ENCODE data around the gene CRY2. TPM values are rescaled to one million over a fixed set of nuclear protein-coding genes. Genes with fewer than 3 reads are reported as not detected.
A peak's percentile ranks its signal among the peaks of the same experiment; 100 is the strongest.

Gene CRY2
- 10 to 100 TPM; 16.6 to 17.8 TPM for total RNA-seq
- polyA plus RNA-seq = 27.1 TPM

DNA sequence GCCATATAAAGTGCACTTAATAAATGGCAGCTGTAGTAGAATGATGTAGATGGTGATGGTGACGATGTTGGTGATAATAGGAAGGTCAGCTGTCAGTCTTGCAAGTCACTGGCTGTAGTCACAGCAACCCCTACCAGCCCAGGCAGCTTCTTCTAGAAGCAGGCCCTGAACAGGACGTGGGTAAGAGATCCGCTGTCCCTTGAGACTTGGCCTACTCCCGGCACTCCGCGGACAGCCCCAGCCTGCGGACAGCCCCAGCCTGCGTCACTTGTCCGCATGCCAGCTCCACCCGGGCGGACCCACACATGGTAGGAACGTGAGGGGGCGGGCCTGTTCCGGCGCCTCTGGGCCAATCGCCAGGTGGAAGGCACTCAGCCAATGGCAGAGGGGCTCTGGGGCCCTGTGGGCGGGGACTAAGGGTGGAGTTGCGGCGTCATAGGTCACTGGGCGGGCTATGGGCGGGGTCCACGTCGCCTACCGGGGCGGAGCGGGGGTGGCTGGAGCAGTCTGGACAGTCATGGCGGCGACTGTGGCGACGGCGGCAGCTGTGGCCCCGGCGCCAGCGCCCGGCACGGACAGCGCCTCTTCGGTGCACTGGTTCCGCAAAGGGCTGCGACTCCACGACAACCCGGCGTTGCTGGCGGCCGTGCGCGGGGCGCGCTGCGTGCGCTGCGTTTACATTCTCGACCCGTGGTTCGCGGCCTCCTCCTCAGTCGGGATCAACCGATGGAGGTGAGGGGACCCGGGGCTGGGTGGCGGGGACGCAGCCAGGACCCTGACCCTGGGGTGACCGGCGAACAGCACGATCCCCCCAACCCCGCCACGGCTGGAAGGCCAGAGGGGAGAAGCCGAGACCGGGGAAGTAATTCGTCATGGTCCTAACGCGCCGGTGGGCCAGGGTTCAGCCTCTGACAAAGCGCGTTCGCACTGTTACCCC is at the start of gene CRY2:
Gene CRY2, plus strand, starts transcription at position 502 of the 937 bp plus-strand sequence. Its CDS starts 16 bp downstream, at position 518.
- H3K4me3 ChIP-seq (ENCODE audit: low read length) = peak within 1 kb of the TSS; percentile 85
- peaks cover 0 to 25% (median 2%) of the 10 kb centered on the region in 3 donors for H3K36me3 Mint-ChIP-seq
- no peaks in the 10 kb centered on the region for H3K36me3 ChIP-seq (ENCODE audit: insufficient read depth, low read length)
- DNase-seq = peak; percentile 97 to 99 (median 99)
- no peaks in the 10 kb centered on the region for H3K9me3 Mint-ChIP-seq
- peak within 1 kb of the TSS; percentile 97 for H3K27ac ChIP-seq (ENCODE audit: low read depth, low read length)
- no peaks in the 10 kb centered on the region for H3K9me3 ChIP-seq (ENCODE audit: low read length)
- ChIA-PET POLR2A (interaction anchor here (0.8 to 1.8 kb wide), 4 partner anchors 42 to 75 kb away, joined by 4 to 15 read pairs (median 6); partner anchors contain the start of genes PEX16 and SLC35C1), CTCF (interaction anchor here (1.1 to 2.2 kb wide), 4 partner anchors 13 to 159 kb away, joined by 5 to 10 read pairs (median 6); no protein-coding TSS in a partner anchor)
- H3K4me3 Mint-ChIP-seq = peak within 1 kb of the TSS; percentile 78 to 94 (median 88)
- H3K4me1 Mint-ChIP-seq = peaks cover 39 to 69% (median 60%) of the 10 kb centered on the region in 3 donors
- peak within 1 kb of the TSS; percentile 87 to 99 (median 97) for H3K27ac Mint-ChIP-seq
- H3K27me3 ChIP-seq (ENCODE audit: insufficient read depth, low read length, poor library complexity, severe bottlenecking) = no peaks in the 10 kb centered on the region
- H3K4me1 ChIP-seq (ENCODE audit: insufficient read depth, low read length) = peaks cover 42% of the 10 kb centered on the region
- H3K27me3 Mint-ChIP-seq = no peaks in the 10 kb centered on the region

DNA sequence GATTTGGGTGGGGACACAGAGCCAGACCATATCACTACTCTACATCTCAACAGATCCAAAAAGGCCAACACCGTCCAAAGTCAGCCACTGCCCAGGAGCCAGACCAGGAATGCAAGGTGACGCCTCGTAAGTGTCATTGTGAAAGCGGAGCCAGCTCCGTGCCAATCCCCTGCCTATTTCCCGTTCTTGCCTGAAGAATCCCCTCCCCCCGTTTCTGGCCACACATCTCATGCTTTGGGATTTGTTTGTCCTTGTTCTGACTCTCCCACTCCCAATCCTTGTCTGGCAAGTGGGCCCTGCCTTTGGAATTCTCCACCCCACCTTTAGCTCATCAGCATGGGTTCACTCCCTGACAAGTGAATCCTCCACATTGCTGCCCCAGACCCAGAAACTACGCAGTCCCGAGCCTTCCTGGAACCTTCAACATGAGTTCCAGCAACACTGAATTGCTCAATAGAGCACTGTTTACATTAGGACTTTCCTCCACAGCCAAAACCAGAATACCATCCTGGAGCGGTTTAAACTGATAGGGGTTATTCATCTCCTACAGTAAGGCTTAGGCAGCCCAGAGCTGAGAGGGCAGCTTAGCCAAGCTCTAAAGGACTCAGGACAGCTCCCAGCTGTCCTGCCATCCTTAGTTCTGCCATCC is 48.4 kb upstream of the CRY2 start:
- H3K27me3 ChIP-seq (ENCODE audit: insufficient read depth, low read length, poor library complexity, severe bottlenecking) = no peaks in the 10 kb centered on the region
- no peak overlapping the region for H3K4me3 ChIP-seq (ENCODE audit: low read length)
- H3K4me1 ChIP-seq (ENCODE audit: insufficient read depth, low read length) = no peaks in the 10 kb centered on the region
- no peaks in the 10 kb centered on the region for H3K9me3 ChIP-seq (ENCODE audit: low read length)
- no peak overlapping the region for H3K27ac Mint-ChIP-seq
- ChIA-PET POLR2A (no interaction called here), CTCF (interaction anchor here (1.1 to 2.4 kb wide), 2 partner anchors 13 to 27 kb away, joined by 4 to 14 read pairs; no protein-coding TSS in a partner anchor)
- H3K27me3 Mint-ChIP-seq = no peaks in the 10 kb centered on the region
- no peak overlapping the region for H3K4me3 Mint-ChIP-seq
- H3K27ac ChIP-seq (ENCODE audit: low read depth, low read length) = no peak overlapping the region
- no peaks in the 10 kb centered on the region for H3K36me3 Mint-ChIP-seq
- no peaks in the 10 kb centered on the region for H3K9me3 Mint-ChIP-seq
- peaks cover 0 to 4% (median 1%) of the 10 kb centered on the region in 3 donors for H3K4me1 Mint-ChIP-seq
- no peak for DNase-seq
- no peaks in the 10 kb centered on the region for H3K36me3 ChIP-seq (ENCODE audit: insufficient read depth, low read length)

DNA sequence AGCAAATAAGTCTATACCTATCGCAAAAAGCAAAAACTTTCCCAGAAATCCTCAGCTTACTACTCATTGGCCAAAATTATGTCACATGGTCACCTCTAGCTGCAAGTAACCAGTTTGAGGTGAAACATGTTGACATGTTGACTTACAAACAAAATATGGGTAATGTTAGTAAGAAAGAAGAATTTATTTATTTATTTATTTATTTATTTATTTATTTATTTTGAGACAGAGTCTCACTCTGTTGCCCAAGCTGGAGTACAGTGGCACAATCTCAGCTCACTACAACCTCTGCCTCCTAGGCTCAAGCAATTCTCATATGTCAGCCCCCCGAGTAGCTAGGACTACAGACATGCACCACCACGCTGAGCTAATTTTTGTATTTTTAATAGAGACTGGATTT is 47.7 kb upstream of the CRY2 start:
- Mint-ChIP-seq H3K4me1 (peaks cover 0 to 4% (median 1%) of the 10 kb centered on the region in 3 donors), H3K36me3 (peaks cover 0 to 4% (median 0%) of the 10 kb centered on the region in 3 donors), H3K4me3 (no peak overlapping the region), H3K9me3 (no peaks in the 10 kb centered on the region), H3K27ac (no peak overlapping the region), H3K27me3 (no peaks in the 10 kb centered on the region)
- no peak for DNase-seq
- no peak overlapping the region for H3K27ac ChIP-seq (ENCODE audit: low read depth, low read length)
- H3K27me3 ChIP-seq (ENCODE audit: insufficient read depth, low read length, poor library complexity, severe bottlenecking) = no peaks in the 10 kb centered on the region
- ChIA-PET CTCF (interaction anchor here (1.1 to 2.4 kb wide), 2 partner anchors 13 to 28 kb away, joined by 4 to 14 read pairs; no protein-coding TSS in a partner anchor), POLR2A (no interaction called here)
- H3K4me3 ChIP-seq (ENCODE audit: low read length) = no peak overlapping the region
- H3K4me1 ChIP-seq (ENCODE audit: insufficient read depth, low read length) = no peaks in the 10 kb centered on the region
- no peaks in the 10 kb centered on the region for H3K36me3 ChIP-seq (ENCODE audit: insufficient read depth, low read length)
- no peaks in the 10 kb centered on the region for H3K9me3 ChIP-seq (ENCODE audit: low read length)

DNA sequence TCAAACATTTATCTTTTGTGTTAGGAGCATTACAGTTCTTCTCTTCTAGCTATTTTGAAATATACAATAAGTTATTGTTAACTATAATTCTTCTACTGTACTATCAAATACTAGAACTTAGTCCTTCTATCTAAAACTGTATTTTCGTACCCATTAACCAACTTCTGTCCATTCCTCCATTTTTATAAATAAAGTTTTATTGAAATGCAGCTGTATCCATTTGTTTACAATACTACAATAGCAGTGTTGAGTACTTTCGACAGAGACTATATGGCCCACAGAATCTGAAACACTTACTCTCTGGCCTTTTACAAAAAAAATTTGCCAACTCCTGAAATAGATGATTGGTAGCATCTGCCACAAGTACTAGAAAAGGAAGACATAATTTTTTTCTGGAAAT is 47.0 kb upstream of the CRY2 start:
- no peaks in the 10 kb centered on the region for H3K27me3 Mint-ChIP-seq

DNA sequence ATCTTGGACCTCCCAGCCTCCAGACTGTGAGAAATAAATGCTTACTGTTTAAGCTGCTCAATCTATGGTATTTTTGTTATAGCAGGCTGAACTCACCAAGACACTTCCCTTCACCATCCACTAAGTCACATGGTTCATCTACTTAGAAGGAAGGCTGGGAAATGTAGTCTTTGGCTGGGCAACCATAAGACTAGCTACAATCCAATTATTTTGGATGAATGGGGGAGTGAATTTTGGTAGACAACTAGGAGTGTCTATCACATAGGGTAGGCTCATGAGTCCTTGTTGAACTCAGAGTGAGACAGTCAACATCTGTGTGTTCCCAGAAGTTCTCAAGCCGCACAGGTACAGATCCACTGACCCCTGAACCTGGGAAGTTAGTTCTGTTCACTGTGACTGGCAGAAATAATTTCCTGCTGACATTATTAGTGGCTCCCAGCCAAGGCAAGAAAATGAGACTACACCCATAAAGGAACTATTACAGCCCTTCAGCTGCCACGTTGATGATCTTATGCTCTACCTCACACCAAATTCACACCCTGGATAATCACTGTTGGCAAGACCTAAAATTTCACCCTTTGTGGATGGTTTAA is 45.5 kb upstream of the CRY2 start:
- no peak overlapping the region for H3K4me3 ChIP-seq (ENCODE audit: low read length)
- H3K36me3 ChIP-seq (ENCODE audit: insufficient read depth, low read length) = no peaks in the 10 kb centered on the region
- peak overlapping the region in 2 of 7 donors; percentile 8 to 99 for H3K4me3 Mint-ChIP-seq
- H3K27me3 ChIP-seq (ENCODE audit: insufficient read depth, low read length, poor library complexity, severe bottlenecking) = no peaks in the 10 kb centered on the region
- H3K9me3 Mint-ChIP-seq = no peaks in the 10 kb centered on the region
- H3K27me3 Mint-ChIP-seq = no peaks in the 10 kb centered on the region
- no peak overlapping the region for H3K27ac ChIP-seq (ENCODE audit: low read depth, low read length)
- ChIA-PET CTCF (no interaction called here), POLR2A (no interaction called here)
- H3K27ac Mint-ChIP-seq = peak overlapping the region in 2 of 8 donors; percentile 29 to 62
- peaks cover 11 to 24% (median 11%) of the 10 kb centered on the region in 3 donors for H3K4me1 Mint-ChIP-seq
- no peak for DNase-seq
- H3K9me3 ChIP-seq (ENCODE audit: low read length) = no peaks in the 10 kb centered on the region
- peaks cover 15% of the 10 kb centered on the region for H3K4me1 ChIP-seq (ENCODE audit: insufficient read depth, low read length)
- peaks cover 0 to 18% (median 0%) of the 10 kb centered on the region in 3 donors for H3K36me3 Mint-ChIP-seq

More for the DNA sequence above, 47.0 kb upstream of the CRY2 start:
- ChIA-PET CTCF (interaction anchor here (1.1 to 2.4 kb wide), 2 partner anchors 12 to 29 kb away, joined by 4 to 14 read pairs; no protein-coding TSS in a partner anchor), POLR2A (no interaction called here)
- Histone ChIP-seq H3K36me3 (ENCODE audit: insufficient read depth, low read length) (no peaks in the 10 kb centered on the region), H3K27me3 (ENCODE audit: insufficient read depth, low read length, poor library complexity, severe bottlenecking) (no peaks in the 10 kb centered on the region), H3K4me1 (ENCODE audit: insufficient read depth, low read length) (no peaks in the 10 kb centered on the region), H3K4me3 (ENCODE audit: low read length) (no peak overlapping the region), H3K27ac (ENCODE audit: low read depth, low read length) (no peak overlapping the region), H3K9me3 (ENCODE audit: low read length) (no peaks in the 10 kb centered on the region)
- DNase-seq = no peak
- Mint-ChIP-seq H3K4me1 (peaks cover 0 to 9% (median 1%) of the 10 kb centered on the region in 3 donors), H3K27ac (no peak overlapping the region), H3K4me3 (peak overlapping the region in 1 of 7 donors; percentile 59), H3K9me3 (no peaks in the 10 kb centered on the region), H3K36me3 (peaks cover 0 to 9% (median 0%) of the 10 kb centered on the region in 3 donors)

DNA sequence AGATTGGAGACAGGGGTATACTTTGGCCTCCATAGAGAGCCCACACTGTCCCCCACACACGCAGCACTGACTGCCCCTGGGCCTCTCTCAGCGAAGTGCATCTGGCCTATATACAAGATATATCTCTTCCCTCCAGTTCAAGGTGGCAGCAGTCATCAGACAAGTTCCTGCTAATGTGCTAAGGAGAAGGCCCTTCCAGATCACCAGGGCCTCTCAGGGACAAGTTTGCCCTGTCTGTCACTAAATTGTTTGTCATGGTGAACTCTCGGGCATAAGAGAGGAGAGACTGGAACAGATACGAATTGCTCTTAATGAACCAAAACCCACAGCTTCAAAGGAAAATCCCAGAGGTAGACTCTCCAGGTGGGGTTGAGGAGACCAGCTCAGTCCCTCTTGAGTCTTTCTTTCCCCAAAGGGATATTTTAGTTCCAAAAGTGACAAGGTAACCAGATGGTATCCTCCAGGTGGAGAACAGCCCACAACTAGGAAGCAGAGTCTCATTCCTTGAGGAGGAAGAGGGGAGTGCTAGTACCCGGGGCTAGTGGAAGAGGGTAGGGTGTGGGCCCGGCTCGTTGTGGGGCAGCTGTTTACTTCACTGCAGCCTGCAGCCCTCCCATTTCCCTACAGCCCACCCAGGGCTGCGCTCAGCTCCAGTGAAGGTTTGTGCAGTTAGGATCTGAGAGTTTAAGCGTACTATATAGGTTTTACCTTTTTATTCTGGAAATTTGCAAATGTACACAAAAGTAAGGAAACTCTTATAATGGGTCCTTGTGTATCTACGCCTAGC is 44.6 kb upstream of the CRY2 start:
- Histone ChIP-seq H3K4me3 (ENCODE audit: low read length) (no peak overlapping the region), H3K9me3 (ENCODE audit: low read length) (no peaks in the 10 kb centered on the region), H3K27ac (ENCODE audit: low read depth, low read length) (no peak overlapping the region), H3K27me3 (ENCODE audit: insufficient read depth, low read length, poor library complexity, severe bottlenecking) (no peaks in the 10 kb centered on the region), H3K36me3 (ENCODE audit: insufficient read depth, low read length) (no peaks in the 10 kb centered on the region), H3K4me1 (ENCODE audit: insufficient read depth, low read length) (peaks cover 24% of the 10 kb centered on the region)
- POLR2A ChIA-PET = interaction anchor here (0.7 kb wide), 1 partner anchor 46 kb away, joined by 8 read pairs; no protein-coding TSS in a partner anchor
- Mint-ChIP-seq H3K9me3 (no peaks in the 10 kb centered on the region), H3K4me1 (peaks cover 17 to 33% (median 20%) of the 10 kb centered on the region in 3 donors), H3K4me3 (peak overlapping the region in 6 of 7 donors; percentile 49 to 99 (median 60)), H3K27ac (peak overlapping the region in 4 of 8 donors; percentile 29 to 81 (median 67)), H3K36me3 (peaks cover 0 to 23% (median 0%) of the 10 kb centered on the region in 3 donors), H3K27me3 (no peaks in the 10 kb centered on the region)
- no peak for DNase-seq
- CTCF ChIA-PET = interaction anchor here (2.8 kb wide), 1 partner anchor 31 kb away, joined by 17 read pairs; no protein-coding TSS in a partner anchor

Measured in CD8-positive, alpha-beta memory T cell (primary cell).